Stimulated activated naive CD8-positive, alpha-beta T cell treated with anti-CD3 and anti-CD28 coated beads, Interleukin-15, amount 100 ng/mL, for 72 hours (primary cell): ENCODE measurements around the gene CLEC4F.
A peak's percentile ranks its signal among the peaks of the same experiment; 100 is the strongest.
"Not testable (repeated sequence)": the region's sequence is repeated elsewhere in the genome, so short reads cannot be mapped to it uniquely, and the experiment has no call there.

Experiments used
- ATAC-seq: fragments of 150-1000 bp; cut with Tn5 transposase; 2 replicates; pipeline ENCODE4 v1.10.0; 2021; ENCODE audit warnings: mild to moderate bottlenecking, moderate library complexity
- DNase-seq, 2 donors: peaks; one replicate each; pipeline ENCODE4 v3.0.0; 2021 to 2022
- H3K27ac Mint-ChIP-seq, 2 donors: one replicate each; pipeline ENCODE4 v1.8.0; 2022; ENCODE audit warnings: mild to moderate bottlenecking in 2 of 2, mixed read lengths in 2 of 2, moderate library complexity in 2 of 2
- H3K27me3 Mint-ChIP-seq: one replicate; pipeline ENCODE4 v1.8.0; 2022; ENCODE audit warnings: mixed read lengths
- H3K4me1 Mint-ChIP-seq: one replicate; pipeline ENCODE4 v1.8.0; 2022; ENCODE audit warnings: mild to moderate bottlenecking, mixed read lengths
- H3K4me3 Mint-ChIP-seq, 2 donors: one replicate each; pipeline ENCODE4 v1.8.0; 2022; ENCODE audit warnings: mild to moderate bottlenecking in 2 of 2, mixed read lengths in 2 of 2, moderate library complexity in 1 of 2
- H3K9me3 Mint-ChIP-seq, 2 donors: one replicate each; pipeline ENCODE4 v1.8.0; 2022; ENCODE audit warnings: mixed read lengths in 2 of 2

Gene CLEC4F

GRCh38 chr2:70806013-70806412 is 14.4 kb downstream of the CLEC4F start:
- no peaks in the 10 kb centered on the region for H3K9me3 Mint-ChIP-seq

GRCh38 chr2:70801607-70802263 is 18.7 kb downstream of the CLEC4F start:
- ATAC-seq (no peak), DNase-seq (no peak)
- Mint-ChIP-seq H3K4me1 (no peaks in the 10 kb centered on the region), H3K9me3 (peaks cover 9 to 12% of the 10 kb centered on the region in 2 donors), H3K27ac (no peak overlapping the region), H3K4me3 (no peak overlapping the region), H3K27me3 (peaks cover 17% of the 10 kb centered on the region)

More at GRCh38 chr2:70806013-70806412, 14.4 kb downstream of the CLEC4F start:
- no peak overlapping the region for H3K27ac Mint-ChIP-seq
- ATAC-seq (no peak), DNase-seq (no peak)
- H3K4me1 Mint-ChIP-seq: no peaks in the 10 kb centered on the region
- peaks cover 7% of the 10 kb centered on the region for H3K27me3 Mint-ChIP-seq
- no peak overlapping the region for H3K4me3 Mint-ChIP-seq

- H3K9me3 Mint-ChIP-seq: peaks cover 9 to 12% of the 10 kb centered on the region in 2 donors
- H3K27me3 Mint-ChIP-seq: peaks cover 17% of the 10 kb centered on the region
- peaks cover 11% of the 10 kb centered on the region for H3K4me1 Mint-ChIP-seq
- ATAC-seq (no peak), DNase-seq (no peak)
- no peak overlapping the region for H3K4me3 Mint-ChIP-seq
- no peak overlapping the region for H3K27ac Mint-ChIP-seq
These were observed 20.7 kb downstream of the CLEC4F start for GRCh38 chr2:70799706-70800105.

- ATAC-seq, DNase-seq, H3K27ac Mint-ChIP-seq, H3K4me3 Mint-ChIP-seq: not testable (repeated sequence)
- peaks cover 24% of the 10 kb centered on the region for H3K27me3 Mint-ChIP-seq
- H3K9me3 Mint-ChIP-seq: peaks cover 9 to 12% of the 10 kb centered on the region in 2 donors
- H3K4me1 Mint-ChIP-seq: peaks cover 11% of the 10 kb centered on the region
These were observed 22.4 kb downstream of the CLEC4F start for GRCh38 chr2:70797996-70798395.

GRCh38 chr2:70797506-70797905 is 22.9 kb downstream of the CLEC4F start:
- ATAC-seq (no peak), DNase-seq (no peak)
- no peak overlapping the region for H3K27ac Mint-ChIP-seq
- H3K9me3 Mint-ChIP-seq: peaks cover 9 to 12% of the 10 kb centered on the region in 2 donors
- H3K4me3 Mint-ChIP-seq: no peak overlapping the region
- H3K27me3 Mint-ChIP-seq: peaks cover 24% of the 10 kb centered on the region
- H3K4me1 Mint-ChIP-seq: peaks cover 11% of the 10 kb centered on the region

- no peak for ATAC-seq
These were observed 24.1 kb downstream of the CLEC4F start for GRCh38 chr2:70796262-70796661.

GRCh38 chr2:70795164-70795995 is 25.0 kb downstream of the CLEC4F start:
- H3K4me1 Mint-ChIP-seq: peaks cover 11% of the 10 kb centered on the region
- DNase-seq (no peak), ATAC-seq (no peak)
- H3K4me3 Mint-ChIP-seq: no peak overlapping the region
- H3K27me3 Mint-ChIP-seq: peaks cover 34% of the 10 kb centered on the region
- peaks cover 9 to 12% of the 10 kb centered on the region in 2 donors for H3K9me3 Mint-ChIP-seq
- peak overlapping the region in 1 of 2 donors; percentile 71 for H3K27ac Mint-ChIP-seq

More at GRCh38 chr2:70796262-70796661, 24.1 kb downstream of the CLEC4F start:
- Mint-ChIP-seq H3K27me3 (peaks cover 28% of the 10 kb centered on the region), H3K27ac (no peak overlapping the region), H3K4me1 (peaks cover 11% of the 10 kb centered on the region), H3K9me3 (peaks cover 9 to 12% of the 10 kb centered on the region in 2 donors), H3K4me3 (no peak overlapping the region)
- DNase-seq: no peak

- no peak overlapping the region for H3K4me3 Mint-ChIP-seq
- H3K27ac Mint-ChIP-seq: no peak overlapping the region
- H3K9me3 Mint-ChIP-seq: peaks cover 0 to 5% of the 10 kb centered on the region in 2 donors
- no peak for DNase-seq
- H3K27me3 Mint-ChIP-seq: peaks cover 44% of the 10 kb centered on the region
- H3K4me1 Mint-ChIP-seq: peaks cover 23% of the 10 kb centered on the region
- no peak for ATAC-seq
These were observed 26.9 kb downstream of the CLEC4F start for GRCh38 chr2:70793450-70793849.

GRCh38 chr2:70790136-70790828 is 30.1 kb downstream of the CLEC4F start, which contains the start of gene FIGLA:
Gene FIGLA (minus strand): TSS chr2:70790643. CDS start chr2:70790638, 5 bp downstream.
- DNase-seq: peak; percentile 10 to 17
- Mint-ChIP-seq H3K4me1 (peaks cover 19% of the 10 kb centered on the region), H3K27me3 (peaks cover 60% of the 10 kb centered on the region)

GRCh38 chr2:70789304-70790135 is 30.9 kb downstream of the CLEC4F start:
- ATAC-seq (peak; percentile 86), DNase-seq (peak; percentile 72 to 76)
- H3K4me1 Mint-ChIP-seq: peaks cover 19% of the 10 kb centered on the region
- no peaks in the 10 kb centered on the region for H3K9me3 Mint-ChIP-seq
- H3K27me3 Mint-ChIP-seq: peaks cover 60% of the 10 kb centered on the region
- H3K27ac Mint-ChIP-seq: peak overlapping the region in 1 of 2 donors; percentile 53
- peak overlapping the region; percentile 78 to 79 for H3K4me3 Mint-ChIP-seq

More at GRCh38 chr2:70790136-70790828, 30.1 kb downstream of the CLEC4F start, which contains the start of gene FIGLA:
- peak within 1 kb of the TSS; percentile 78 to 79 for H3K4me3 Mint-ChIP-seq
- peak within 1 kb of the TSS in 1 of 2 donors; percentile 53 for H3K27ac Mint-ChIP-seq
- ATAC-seq: peak; percentile 16
- H3K9me3 Mint-ChIP-seq: no peaks in the 10 kb centered on the region

GRCh38 chr2:70785137-70785911 is 35.1 kb downstream of the CLEC4F start:
- Mint-ChIP-seq H3K4me3 (no peak overlapping the region), H3K27ac (no peak overlapping the region), H3K27me3 (peaks cover 38% of the 10 kb centered on the region), H3K9me3 (no peaks in the 10 kb centered on the region), H3K4me1 (peaks cover 19% of the 10 kb centered on the region)
- peak; percentile 42 to 44 for DNase-seq
- ATAC-seq: peak; percentile 73

GRCh38 chr2:70784320-70784719 is 36.1 kb downstream of the CLEC4F start:
- ATAC-seq: no peak
- Mint-ChIP-seq H3K27me3 (peaks cover 35% of the 10 kb centered on the region), H3K4me3 (no peak overlapping the region), H3K27ac (no peak overlapping the region), H3K9me3 (no peaks in the 10 kb centered on the region), H3K4me1 (peaks cover 9% of the 10 kb centered on the region)
- no peak for DNase-seq

- H3K4me1 Mint-ChIP-seq: peaks cover 1% of the 10 kb centered on the region
- peaks cover 19% of the 10 kb centered on the region for H3K27me3 Mint-ChIP-seq
- H3K27ac Mint-ChIP-seq: no peak overlapping the region
- no peaks in the 10 kb centered on the region for H3K9me3 Mint-ChIP-seq
- H3K4me3 Mint-ChIP-seq: no peak overlapping the region
- ATAC-seq (no peak), DNase-seq (no peak)
These were observed 40.4 kb downstream of the CLEC4F start for GRCh38 chr2:70779911-70780545.

- H3K4me3 Mint-ChIP-seq: no peak overlapping the region
- H3K27ac Mint-ChIP-seq: no peak overlapping the region
- no peaks in the 10 kb centered on the region for H3K4me1 Mint-ChIP-seq
- no peak for ATAC-seq
- no peaks in the 10 kb centered on the region for H3K9me3 Mint-ChIP-seq
- peaks cover 25% of the 10 kb centered on the region for H3K27me3 Mint-ChIP-seq
- DNase-seq: no peak
These were observed 40.9 kb downstream of the CLEC4F start for GRCh38 chr2:70779491-70779890.
